Measurements from ENCODE around the gene TMEM139.

DNA sequence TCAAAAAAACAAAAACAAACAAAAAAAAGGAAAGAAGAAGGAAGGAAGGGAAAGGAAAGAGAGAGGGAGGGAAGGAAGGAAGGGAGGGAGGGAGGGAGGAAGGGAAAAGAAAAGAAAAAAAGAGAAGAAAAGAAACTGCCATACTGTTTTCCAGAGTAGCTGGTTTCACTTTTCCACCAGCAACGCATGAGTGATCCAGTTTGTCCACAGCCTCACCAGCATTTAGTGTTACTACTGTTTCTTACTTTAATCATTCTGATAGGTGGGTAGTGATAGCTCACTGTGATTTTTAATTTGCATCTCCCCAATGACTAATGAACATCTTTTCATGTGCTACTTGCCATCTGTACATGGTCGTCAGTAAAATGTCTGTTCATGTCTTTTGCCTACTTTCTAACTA is 11.9 kb upstream of the TMEM139 start:
- TF ChIP-seq CTCF (IDR thresholded peaks at IDR 0.05) (no peak), POLR2A (IDR thresholded peaks at IDR 0.05) (no peak)
